NCI-H2107 (cell line): Measurements from ENCODE around the gene ME3.
"Not testable (repeated sequence)": the region's sequence is repeated elsewhere in the genome, so short reads cannot be mapped to it uniquely, and the experiment has no call there.

Source experiments
- DNase-seq: peaks from one replicate; lab custom pipeline; 2025; lab: John Stamatoyannopoulos, UW

ME3 gene

DNA sequence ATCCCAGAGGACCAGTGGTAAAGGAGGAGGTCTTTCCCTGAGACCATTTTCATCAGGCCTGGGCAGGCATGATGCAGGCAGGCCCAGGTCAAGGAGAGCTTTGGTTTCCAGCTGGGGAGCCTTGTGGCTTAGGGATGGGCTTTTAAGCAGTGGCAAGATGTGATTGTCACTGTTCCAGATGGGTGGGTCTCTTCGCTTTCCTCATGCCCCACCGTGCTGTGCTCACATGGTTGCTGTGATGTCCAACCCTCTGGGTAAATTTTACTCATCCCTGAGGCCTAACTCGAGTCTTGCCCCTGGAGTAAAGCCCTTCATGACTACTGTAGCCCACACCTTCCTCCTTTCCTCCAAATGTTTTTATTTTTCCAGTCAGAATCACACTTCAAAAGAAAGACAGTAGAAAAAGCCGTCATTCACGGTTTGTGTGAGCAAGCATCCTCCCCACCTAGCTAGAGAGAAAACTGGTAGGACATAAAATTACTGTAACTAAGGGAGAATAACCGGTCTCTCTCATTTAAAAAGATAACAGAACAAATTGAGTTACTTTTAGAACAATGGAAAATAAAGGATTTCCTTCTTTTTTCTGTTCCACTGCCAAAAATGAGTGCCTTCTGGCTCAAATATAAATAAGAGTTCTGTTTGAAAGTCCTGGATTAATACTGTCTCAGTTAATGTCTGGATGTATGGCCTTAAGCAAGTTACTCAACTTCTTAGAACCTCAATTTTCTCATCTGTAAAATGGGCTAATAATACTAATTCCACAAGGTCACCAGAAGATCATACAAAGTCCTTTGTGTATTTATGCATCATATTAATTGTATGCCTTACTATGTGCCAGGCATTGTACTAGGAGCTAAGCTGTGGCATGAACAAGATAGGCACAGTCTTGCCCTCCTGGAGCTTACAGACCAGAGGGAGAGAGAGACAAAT, 84.9 kb downstream of the ME3 start:
- DNase-seq, result no peak

GRCh38 chr11:86586307-86586706, 86.1 kb downstream of the ME3 start:
- no peak for DNase-seq

- DNase-seq, result no peak
These were observed 89.5 kb downstream of the ME3 start for GRCh38 chr11:86582898-86583297.

DNA sequence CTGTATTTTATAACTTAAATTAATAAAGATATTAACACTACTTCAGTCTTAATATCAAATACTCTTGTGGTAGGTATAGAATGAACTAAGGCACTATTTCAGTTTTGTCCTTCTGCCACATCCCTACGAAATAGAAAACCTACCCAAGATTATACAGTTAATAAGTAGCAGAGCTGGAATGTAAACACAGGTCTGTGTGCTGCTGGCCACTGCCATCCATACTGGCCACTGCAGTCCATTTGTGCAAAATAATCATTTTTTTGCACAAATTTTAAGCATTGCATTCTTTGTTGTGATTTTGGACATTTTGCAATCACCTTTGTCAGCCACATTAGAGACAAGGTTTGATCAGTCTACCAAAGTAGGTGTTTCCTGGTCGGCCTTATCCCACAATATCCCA, 91.9 kb downstream of the ME3 start:
- no peak for DNase-seq

DNA sequence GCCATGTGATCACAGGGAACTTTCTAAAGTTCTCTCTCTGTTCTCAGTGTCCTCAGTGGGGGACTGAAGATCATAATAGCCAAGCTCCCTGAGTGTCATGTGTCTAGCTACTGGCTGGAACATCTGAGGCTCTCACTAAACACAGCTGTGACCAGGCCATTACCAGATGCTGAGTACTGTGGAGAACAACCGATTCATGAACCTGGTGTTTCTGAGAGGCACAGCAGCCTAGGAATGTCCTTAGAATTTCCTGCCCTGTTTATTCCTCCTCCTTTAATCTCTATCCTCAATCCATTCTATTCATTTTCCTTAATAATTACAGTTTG, 93.0 kb downstream of the ME3 start:
- DNase-seq, result no peak

DNA sequence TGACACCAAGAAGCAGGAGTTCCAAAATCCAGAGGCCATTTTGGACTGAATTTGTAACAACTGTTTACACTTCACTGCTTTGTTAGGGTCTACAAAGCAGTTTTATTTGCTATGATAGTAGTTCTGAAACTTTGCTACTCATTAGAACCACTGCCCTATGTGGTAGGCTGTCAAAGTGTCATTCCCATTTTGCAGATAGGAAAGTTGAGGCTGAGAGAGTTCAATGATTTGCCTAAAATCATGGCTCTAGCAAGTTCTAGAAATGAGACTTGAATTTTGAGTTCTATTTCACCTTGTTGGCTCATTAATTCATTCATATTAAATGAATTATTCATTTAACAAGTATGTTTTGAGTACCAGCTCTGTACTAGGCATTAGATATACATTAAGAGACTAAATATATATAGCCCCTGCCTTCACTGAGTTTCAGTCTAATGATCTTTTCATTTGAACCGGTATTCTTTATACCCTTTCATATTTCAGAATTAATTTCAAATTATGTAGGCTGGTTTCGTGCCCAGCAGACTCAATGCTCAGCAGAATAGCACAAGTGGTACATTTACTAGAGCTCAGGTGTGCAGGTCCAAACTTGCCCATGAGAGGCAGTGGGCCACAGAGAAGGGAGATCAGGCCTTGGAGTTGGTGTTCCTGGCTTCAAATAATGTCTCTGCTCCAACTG, 93.5 kb downstream of the ME3 start:
- DNase-seq, result no peak

DNA sequence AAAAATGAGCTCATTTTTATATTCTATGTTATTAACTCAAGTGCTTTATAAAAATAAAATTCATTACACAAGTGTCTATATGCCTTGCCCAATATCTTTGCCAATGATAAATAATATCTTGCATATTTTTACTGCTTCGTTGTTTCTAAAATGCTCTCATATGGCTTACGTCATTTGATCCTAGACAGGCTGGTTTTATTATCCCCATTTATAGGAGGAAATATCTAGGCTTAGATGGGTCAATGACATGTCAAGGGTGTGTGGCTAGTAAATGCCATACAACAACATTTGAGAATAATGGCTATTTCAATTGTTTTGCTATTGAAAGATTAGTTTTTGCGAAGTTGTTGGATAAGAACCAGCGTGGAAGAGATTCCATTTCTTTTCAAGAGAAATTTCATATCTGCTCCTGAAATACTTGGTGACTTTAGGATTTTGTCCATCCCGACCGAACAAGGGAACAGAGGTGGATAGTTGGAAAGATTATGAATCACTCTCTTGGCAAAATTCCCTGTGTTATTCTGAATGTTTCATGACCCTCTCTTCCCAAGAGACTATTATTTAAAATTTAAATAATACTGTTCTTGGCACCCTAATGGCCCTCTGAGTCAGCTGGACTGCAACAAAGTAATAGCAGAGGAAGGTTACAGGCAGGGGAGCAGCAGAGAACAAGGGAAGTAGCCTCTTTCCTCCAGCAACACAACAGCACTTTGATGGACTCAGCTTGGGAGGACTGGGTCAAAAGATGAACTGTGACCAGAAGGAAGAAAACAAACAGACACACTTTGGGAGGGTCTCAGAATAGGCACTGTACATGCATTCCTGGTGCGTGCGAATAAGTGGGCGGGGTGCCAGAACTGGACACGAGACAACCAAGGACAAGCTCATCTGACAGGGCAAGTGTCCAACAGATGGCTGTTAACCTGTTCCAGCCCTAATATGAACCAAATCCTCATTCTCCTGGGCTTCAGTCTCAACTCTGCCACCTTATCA, 94.5 kb downstream of the ME3 start:
- no peak for DNase-seq

- no peak for DNase-seq
These were observed 95.3 kb downstream of the ME3 start for GRCh38 chr11:86576946-86577624.

GRCh38 chr11:86575927-86576326, 96.5 kb downstream of the ME3 start:
- DNase-seq, result no peak

DNA sequence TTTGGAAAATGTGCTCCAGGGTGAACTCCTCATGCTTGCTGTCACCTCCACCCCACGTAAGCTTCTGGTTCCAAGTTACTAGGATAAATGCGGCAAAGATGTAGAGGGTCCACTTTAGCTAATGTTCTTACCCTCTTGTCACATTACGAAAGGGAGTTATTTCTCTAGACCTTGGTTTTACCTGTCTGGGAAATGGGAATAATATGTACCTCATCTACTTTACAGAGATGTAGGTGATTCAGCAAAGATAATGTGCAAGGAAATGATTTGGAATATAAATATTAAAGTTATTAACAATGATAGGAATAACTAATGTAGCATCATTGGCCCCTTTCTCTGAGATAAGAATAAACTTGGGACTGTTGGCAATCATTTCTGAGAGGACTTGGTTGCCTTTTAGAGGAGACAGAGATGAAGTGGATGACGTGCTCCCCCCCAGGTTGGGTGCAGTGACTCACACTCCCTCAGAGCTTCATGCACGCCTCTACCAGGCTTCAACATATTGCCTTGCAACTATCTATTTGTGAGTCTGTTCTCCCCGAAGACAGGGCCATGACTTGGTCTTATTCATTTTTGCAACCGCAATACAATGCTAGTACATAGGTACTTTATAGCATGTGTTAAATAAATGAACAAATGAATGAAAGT, 97.1 kb downstream of the ME3 start:
- no peak for DNase-seq

DNA sequence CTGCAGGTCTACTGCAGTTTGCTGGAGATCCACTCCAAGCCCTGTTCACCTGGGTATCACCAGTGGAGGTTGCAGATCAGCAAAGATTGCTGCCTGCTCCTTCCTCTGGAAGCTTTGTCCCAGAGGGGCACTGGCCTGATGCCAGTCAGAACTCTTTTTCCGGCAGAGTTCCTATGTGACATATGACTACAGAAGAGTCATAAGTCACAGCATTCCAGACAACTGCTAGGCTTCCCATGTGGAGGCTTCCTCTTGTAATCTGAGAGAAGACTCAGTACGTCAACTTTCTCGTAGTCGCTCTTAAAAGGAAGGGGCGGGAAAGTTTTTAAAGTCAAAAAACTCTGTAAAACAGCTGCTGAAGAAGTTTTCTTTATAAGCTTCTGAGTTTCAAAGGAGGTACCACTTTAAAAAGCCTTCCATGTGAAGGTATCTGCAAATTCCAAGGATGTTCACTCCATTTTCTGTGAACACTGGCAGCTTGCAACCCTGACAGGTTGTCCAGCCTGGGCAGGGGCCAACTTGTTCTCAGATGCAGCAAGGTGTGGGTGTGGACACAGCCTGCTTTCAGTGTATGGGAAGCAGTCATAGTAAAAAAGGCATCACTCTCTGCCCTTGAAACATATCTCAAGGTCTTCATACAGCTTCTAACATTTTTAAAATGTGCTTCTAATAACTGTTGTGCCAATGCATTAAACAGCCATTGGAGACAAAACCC, 97.8 kb downstream of the ME3 start:
- no peak for DNase-seq

DNA sequence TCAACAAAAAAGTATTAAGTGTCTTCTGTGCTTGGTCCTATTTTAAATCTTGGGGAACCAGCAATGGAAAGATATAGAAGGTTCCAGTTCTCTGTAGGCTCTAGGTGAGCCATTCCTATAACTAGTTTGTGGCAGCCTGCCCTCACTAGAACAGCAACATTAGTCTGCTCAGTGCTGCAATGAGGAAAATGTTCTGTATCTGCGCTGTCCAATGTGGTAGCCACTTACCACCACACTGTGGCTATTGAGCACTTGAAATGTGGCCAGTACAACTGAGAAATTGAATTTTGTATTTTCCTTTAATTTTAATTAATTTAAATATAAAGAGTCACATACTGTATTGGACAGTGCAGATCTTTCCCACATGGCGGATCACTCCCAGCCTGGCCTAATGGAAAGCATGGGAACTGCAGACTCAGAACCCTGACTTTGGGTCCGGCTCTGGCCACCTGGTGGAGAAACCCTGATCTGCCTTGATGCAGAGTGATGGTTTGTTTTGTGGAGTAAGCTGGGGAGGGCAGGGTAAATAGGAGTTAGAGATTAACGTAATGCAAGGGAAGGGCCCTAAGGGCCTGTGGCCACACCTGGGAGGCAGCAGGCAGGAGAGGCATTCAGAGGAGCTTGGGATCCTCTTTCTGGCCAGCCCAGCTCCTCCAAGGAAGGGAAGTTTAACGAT, 101.0 kb downstream of the ME3 start:
- DNase-seq, result no peak

DNA sequence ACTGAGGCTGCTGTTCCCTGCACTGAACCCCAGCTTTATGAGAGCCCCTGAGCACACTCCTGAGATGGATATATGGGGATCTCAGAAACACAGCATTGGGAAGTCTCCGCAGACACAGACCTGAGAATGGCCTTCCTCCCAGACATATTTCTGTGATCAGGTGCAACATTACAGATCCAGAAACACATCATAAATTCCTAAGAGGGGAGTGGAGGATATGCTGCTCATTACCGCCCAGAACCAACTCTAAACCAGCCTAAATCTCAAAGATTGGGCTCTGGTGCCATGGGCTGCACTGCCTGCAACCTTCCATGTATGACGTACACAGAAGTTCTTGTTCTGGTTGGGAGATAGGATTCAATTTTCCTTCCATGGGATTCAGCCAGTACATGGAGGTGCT, 102.0 kb downstream of the ME3 start:
- DNase-seq, result no peak

DNA sequence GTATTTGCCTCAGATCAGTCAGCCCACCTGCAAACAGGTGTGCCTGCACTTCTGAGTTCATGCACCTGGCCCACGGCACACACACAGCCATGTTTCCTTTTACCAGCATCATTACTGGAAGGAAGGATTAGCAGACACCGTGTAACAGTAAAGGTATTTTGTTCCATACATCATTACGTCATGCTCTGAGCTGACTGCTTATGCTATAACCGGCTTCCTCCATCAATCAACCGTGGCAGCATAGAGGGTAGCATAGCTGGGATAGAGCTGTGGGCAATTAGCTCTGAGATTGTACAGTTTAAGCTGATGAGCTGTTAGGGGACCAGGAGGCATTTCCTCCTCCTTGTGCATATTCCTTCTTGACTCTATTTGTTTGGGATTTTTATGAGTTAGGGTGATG, 102.4 kb downstream of the ME3 start:
- DNase-seq, result no peak

- DNase-seq, result no peak
These were observed 103.3 kb downstream of the ME3 start for GRCh38 chr11:86569109-86569508.

- DNase-seq, result no peak
These were observed 106.6 kb downstream of the ME3 start for GRCh38 chr11:86565801-86566312.

DNA sequence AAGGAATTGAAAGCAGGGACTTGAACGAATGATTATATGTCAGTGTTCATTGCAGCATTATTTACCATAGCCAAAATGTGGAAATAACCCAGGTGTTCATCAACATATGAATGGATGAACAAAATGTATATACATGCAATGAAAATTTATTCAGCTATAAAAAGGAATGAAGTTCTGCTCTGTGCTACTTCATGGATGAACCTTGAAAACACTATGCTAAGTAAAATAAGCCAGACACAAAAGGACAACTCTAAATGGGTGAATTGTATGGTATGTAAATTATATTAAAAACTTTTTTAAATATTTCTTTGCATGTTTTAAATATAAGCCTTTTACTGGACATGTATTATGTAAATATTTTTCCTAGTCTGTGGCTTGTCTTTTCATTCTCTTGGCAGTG, 107.0 kb downstream of the ME3 start:
- no peak for DNase-seq

DNA sequence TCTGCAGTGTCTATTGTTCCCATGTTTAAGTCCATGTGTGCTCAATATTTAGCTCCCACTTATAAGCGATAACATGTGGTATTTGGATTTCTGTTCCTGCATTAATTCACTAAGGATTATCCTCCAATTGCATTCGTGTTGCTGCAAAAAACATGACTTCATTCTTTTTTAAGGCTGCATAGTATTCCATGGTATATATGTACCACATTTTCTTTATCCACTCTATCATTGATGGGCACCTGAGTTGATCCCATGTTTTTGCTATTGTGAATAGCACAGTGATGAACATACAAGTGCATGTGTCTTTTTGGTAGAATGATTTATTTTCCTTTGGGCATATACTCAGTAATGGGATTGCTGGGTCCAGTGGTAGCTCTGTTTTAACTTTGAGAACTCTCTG, 109.6 kb downstream of the ME3 start:
- DNase-seq, result not testable (repeated sequence)

DNA sequence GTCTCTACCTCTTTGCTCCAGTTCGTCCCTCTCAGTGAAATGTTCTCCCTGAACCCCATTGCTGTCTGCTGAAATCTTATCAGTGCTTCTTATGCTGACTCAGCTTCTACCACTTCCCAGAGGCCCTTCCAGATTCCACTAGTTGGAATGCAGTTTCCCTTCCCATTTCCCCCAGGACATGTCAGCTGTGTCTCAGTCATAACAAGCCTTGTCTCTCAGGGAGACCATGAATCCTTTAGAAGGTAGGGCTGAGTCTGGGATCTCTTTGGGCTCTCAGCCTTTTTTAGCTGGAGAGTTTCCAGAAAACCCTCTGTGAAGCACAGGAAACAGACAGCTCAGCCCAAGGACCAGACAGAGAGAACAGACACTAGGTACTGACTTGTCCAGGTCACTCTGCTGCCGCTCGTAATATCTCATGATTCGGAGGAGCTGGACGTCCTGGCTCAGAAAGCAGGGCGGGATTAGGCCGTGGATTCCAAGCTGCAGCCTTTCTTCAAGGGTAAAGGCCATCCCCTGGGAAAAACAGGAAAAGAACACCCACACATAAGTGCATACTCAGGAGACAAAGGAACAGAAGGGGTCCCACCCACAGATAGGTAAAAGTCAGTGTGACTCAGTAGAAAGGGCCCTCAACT, 113.0 kb downstream of the ME3 start:
- no peak for DNase-seq
